GM18507 (cell line): ENCODE measurements around the gene IRF5.
"Not testable (repeated sequence)": the region's sequence is repeated elsewhere in the genome, so short reads cannot be mapped to it uniquely, and the experiment has no call there.

Experiments used
- DNase-seq: peaks from one replicate; pipeline ENCODE4 v3.0.0; 2011; ENCODE audit warnings: low read depth; ENCODE audit not compliant: insufficient read length; ENCODE audit errors: extremely low spot score
- FAIRE-seq: peaks from 2 replicates; lab custom pipeline; 2011; peaks lifted over from hg19 to GRCh38; lab: Jason Lieb, UNC

The IRF5 gene

DNA sequence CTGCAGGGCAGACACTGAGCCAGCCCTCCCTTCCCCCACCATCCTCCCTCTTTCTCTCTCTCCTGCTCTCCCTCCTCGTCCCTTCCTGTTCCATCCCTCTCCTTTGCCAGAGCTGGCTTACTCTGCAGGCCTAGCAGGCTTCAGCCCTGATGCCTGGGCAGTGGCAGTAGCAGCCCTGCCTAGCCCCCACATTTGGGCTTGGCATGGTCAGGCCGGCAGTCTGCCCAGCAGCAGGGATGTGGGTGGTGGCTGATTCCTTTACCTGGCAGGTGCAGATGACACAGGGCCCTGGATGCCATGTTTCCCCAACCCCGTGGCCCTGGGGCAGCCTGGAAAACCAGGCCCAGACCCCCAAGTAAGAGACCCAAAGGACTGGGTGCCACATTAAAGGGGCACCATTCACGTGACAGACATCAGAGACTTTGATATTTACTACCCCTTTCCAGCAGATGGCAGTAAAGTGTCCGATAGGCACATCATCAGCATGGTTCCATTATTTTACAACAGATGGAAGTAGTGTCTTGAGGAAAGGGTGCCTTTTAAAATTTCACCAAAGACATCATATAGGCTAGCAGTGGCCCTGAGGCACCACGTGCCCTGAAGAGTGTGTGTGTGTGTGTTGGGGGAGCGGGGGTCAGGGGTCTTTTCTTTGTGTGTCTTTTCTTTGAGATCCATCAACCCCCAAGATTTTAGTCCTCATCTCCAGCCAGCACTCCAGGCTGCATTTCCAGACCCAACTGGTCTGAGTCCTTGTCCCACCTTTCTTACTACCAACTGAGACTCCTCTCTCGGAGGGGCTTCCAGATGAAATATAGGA is 33.1 kb upstream of the IRF5 start:
- DNase-seq, result peak; percentile 64
- peak; percentile 78 for FAIRE-seq

- DNase-seq (no peak), FAIRE-seq (no peak)
Measured at GRCh38 chr7:128906001-128906765, 31.5 kb upstream of the IRF5 start.

- no peak for FAIRE-seq
Measured at GRCh38 chr7:128906766-128907559, 30.8 kb upstream of the IRF5 start.

DNA sequence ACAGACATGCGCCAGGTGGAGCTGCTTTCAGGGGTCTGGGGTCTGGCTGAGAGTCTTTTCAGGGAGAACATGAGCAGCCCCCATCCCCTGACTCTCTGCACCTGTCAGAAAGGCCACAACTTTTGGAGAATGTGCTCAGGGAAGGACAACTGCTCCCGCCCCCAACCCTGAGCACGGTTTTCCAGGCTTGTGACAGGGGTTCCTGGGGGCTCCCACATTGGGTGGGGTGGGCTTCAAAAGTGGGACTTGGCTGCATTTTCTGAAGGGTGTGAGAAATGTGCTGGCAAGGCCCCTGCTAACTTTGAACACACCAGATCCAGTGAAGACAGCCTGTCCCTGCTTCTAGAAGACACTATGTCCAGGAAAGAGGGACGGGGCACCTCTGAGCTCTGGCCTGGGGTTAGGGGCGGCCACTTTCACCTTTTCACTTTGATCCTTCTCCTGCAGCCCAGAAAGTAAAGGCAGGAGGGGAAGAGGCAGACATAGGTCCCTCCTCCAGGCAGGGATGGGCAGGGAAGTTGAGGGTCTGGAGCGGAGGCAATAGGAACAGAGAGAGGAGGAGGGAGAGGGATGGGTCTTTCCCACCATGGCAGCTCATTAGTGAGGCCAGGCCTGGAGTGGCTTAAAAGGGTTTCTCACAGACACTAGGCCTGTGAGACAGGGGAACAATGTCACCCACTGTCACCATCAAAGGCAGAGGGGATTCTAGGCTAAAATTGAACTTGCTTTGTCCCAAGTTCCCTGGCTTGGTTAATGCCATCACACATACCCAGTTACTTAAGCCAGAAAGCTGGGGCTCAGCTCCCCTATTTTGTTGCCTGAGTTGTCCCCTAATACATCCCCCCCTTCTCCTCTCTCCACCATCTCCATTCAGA is 28.7 kb upstream of the IRF5 start:
- no peak for DNase-seq

More at GRCh38 chr7:128906766-128907559, 30.8 kb upstream of the IRF5 start:
- no peak for DNase-seq

DNA sequence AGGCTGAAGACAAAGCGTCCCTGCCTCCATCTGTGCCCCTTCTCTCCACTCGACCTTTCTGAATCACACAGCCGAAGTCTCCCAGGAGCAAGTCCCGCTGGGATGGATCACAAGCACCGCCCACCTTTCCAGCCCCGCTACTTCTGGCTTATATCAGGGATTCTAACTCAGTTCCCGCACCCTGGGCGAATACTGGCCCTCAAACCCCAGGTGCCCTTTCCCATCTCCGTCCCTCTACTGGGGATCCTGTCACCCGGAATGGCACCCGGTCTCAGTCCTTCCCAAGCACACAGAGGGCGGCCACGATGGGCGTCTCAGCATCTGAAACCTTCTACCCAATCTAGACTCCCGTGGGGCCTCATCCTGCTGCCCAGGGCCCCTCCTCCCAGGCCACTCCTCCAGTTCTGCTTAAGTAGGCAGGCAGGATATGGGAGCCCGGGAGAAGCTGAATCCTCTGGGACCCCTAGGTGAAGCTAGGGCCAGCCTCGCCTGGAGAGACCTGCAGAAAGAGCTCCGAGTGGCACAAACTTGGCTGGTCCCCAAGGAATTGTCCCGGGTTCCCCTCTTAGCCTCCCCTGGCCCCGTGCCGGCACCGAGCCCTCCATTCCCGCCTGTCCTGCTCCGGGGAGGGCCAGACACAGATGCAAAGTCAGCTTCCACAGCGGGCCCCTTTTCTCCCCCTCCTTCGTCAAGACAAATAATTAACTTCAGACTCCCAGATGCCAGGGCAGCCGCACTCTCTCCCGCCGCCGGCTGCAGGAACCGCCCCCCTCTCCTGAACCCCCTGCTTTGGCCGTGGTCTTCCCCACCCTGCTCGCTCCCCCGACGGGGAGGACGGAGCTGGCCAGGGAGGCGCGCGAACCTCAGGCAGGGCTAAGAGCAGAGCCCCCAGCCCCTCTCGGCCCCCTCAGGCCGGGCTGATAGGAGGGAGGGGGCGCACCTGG is 27.8 kb upstream of the IRF5 start:
- FAIRE-seq, result no peak
- DNase-seq, result no peak

More for the DNA sequence above, 28.7 kb upstream of the IRF5 start:
- FAIRE-seq, result no peak

DNA sequence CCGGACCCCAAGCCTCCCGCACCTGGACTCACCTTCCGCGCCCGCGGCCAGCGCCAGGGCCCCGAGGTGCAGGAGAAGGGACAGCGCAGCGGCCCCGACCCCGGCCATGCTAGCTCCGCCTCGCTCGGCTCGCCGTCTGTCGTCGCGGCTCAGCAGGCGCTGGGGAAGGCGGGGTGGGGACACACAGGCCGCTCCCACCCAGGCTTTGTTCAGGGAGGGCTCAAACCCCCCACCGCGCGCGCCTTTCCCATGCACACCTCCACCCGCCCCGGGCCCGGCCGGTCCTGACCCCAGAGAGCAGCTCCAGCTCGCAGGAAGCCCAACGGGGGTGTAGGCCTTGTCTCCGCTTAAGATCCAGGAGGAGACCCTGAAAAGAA is 27.2 kb upstream of the IRF5 start, which contains the start of gene KCP:
KCP (minus strand) TSS at position 141 of the 377 bp plus-strand sequence; CDS start at position 108, 33 bp downstream.
- no peak for FAIRE-seq
- DNase-seq, result no peak

DNA sequence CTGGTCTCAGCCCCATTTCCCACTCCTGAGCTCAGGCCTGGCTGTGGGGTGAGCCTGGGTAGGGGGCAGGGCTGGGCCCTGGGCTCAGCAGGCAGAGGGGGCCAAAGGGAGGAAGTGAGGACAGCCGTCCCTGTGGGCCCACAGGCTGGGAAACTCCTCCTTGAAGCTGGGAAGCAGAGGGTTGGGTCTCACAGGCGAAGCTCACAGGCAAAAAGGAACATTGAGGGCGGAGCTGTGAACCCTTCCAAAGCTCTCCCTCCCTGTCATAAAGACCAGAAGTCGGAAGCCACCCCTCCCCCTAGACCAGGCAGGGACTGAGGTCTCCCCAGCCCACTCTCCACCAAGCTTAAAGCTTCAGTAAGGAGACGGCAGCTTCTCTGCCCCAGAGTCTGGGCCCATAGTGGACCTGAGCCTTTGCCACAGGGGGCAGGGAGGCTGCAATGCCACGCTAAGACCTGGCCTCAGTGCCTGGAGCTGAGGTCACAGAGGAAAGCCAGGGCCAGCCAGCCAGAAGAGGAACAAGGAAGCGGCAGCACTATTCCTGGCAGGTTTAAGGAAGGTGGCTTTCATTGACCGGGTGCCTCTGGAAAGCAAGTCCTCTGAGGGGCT is 26.2 kb upstream of the IRF5 start:
- DNase-seq (no peak), FAIRE-seq (no peak)

GRCh38 chr7:128912281-128912680 is 25.4 kb upstream of the IRF5 start:
- FAIRE-seq (no peak), DNase-seq (no peak)

- not testable (repeated sequence) for DNase-seq, FAIRE-seq
Measured at GRCh38 chr7:128912709-128913495, 24.8 kb upstream of the IRF5 start.

- no peak for FAIRE-seq
- no peak for DNase-seq
Measured at GRCh38 chr7:128913870-128914565, 23.7 kb upstream of the IRF5 start.

GRCh38 chr7:128914566-128915151 is 23.1 kb upstream of the IRF5 start:
- FAIRE-seq, result peak; percentile 74

GRCh38 chr7:128915271-128915819 is 22.4 kb upstream of the IRF5 start:
- FAIRE-seq, result no peak
- DNase-seq, result no peak

More at GRCh38 chr7:128914566-128915151, 23.1 kb upstream of the IRF5 start:
- no peak for DNase-seq

GRCh38 chr7:128915841-128916642 is 21.7 kb upstream of the IRF5 start:
- DNase-seq, result no peak
- no peak for FAIRE-seq

GRCh38 chr7:128916643-128916915 is 21.1 kb upstream of the IRF5 start:
- DNase-seq, result no peak
- no peak for FAIRE-seq

GRCh38 chr7:128917122-128917521 is 20.6 kb upstream of the IRF5 start:
- no peak for DNase-seq
- FAIRE-seq, result no peak
